GM12878 (cell line): ENCODE results near the gene TRAF2. TPM values are rescaled to one million over a fixed set of nuclear protein-coding genes. Genes with fewer than 3 reads are reported as not detected.

ENCODE experiments used
- EP300 ChIP-seq, 2 experiments: fragments of 150-350 bp in 1 of 2; IDR thresholded peaks; 2 replicates each; pipeline ENCODE4 v1.6.1; 2011 to 2012; ENCODE audit warnings: low read depth in 2 of 2, low read length in 2 of 2, borderline replicate concordance in 1 of 2, improper control_type of control experiment in 1 of 2, inconsistent platforms in 1 of 2; ENCODE audit not compliant: control insufficient read depth in 1 of 2
- HDGF ChIP-seq: fragments of 450-650 bp; IDR thresholded peaks from 2 replicates; pipeline ENCODE4 v1.6.1; 2016; ENCODE audit warnings: antibody characterized with exemption
- MYB ChIP-seq: fragments of 150-350 bp; IDR thresholded peaks from 2 replicates; pipeline ENCODE4 v1.6.1; 2014; ENCODE audit warnings: mild to moderate bottlenecking, low read depth, low read length, borderline replicate concordance
- NBN ChIP-seq: fragments of 450-650 bp; IDR thresholded peaks from 2 replicates; pipeline ENCODE4 v1.6.1; 2016
- NFXL1 ChIP-seq: fragments of 450-650 bp; IDR thresholded peaks from 2 replicates; pipeline ENCODE4 v1.6.1; 2017; ENCODE audit warnings: antibody characterized with exemption, mild to moderate bottlenecking, borderline replicate concordance
- NR2C2 ChIP-seq: IDR thresholded peaks from 2 replicates; pipeline ENCODE4 v1.6.1; 2011; ENCODE audit warnings: borderline replicate concordance, low read depth; ENCODE audit not compliant: control insufficient read depth, insufficient read length
- POLR2AphosphoS2 ChIP-seq: IDR thresholded peaks from 2 replicates; pipeline ENCODE4 v1.6.1; 2011; ENCODE audit warnings: low read depth, mild to moderate bottlenecking, low read length, improper control_type of control experiment, moderate library complexity
- TBL1XR1 ChIP-seq: IDR thresholded peaks from 2 replicates; pipeline ENCODE4 v1.6.1; 2012; ENCODE audit warnings: low read depth, low read length, improper control_type of control experiment
- TCF7 ChIP-seq: IDR thresholded peaks from 2 replicates; pipeline ENCODE4 v1.6.1; 2014; ENCODE audit warnings: antibody characterized with exemption, borderline replicate concordance
- ZZZ3 ChIP-seq: IDR thresholded peaks from 2 replicates; pipeline ENCODE4 v1.6.1; 2011; ENCODE audit warnings: low read depth; ENCODE audit not compliant: control insufficient read depth, insufficient read length
- polyA plus RNA-seq, 11 experiments: library from polyadenylated mRNA; depleted of rRNA in 4 of 11; unstranded in 6 of 11; stranded (reverse) in 5 of 11; fragments of >200 nt; fragmentation: Nextera tagmentation in 4 of 11; fragmentation: Illumina TruSeq in 1 of 11; extraction: Ambion mirVana in 4 of 11; extraction: Trizol in 1 of 11; gene quantifications; 1 replicate in 1 of 11; 2 replicates in 10 of 11; pipeline versions ENCODE4 v1.2.1 to v1.2.3, GENCODE V29; 2011 to 2016; ENCODE audit warnings: inconsistent platforms in 2 of 11, missing spikeins in 2 of 11, low read depth in 1 of 11
- total RNA-seq, 4 experiments: library from RNA; depleted of rRNA in 3 of 4; stranded (reverse); fragments of >200 nt in 3 of 4; fragmentation: Illumina TruSeq in 1 of 4; extraction: Trizol in 1 of 4; gene quantifications; 2 replicates each; pipeline versions ENCODE4 v1.2.1 to v1.2.3, GENCODE V29; 2013 to 2021
- TF ChIP-seq, protein P1 (sequence below): fragments of 450-650 bp; IDR thresholded peaks from 2 replicates; pipeline ENCODE4 v1.6.1; 2017; ENCODE audit warnings: mild to moderate bottlenecking, moderate library complexity
- TF ChIP-seq, protein P2 (sequence below): fragments of 450-650 bp; IDR thresholded peaks from 2 replicates; pipeline ENCODE4 v1.6.1; 2017; ENCODE audit warnings: mild to moderate bottlenecking, moderate library complexity
- TF ChIP-seq, protein P3 (sequence below): IDR thresholded peaks from 2 replicates; pipeline ENCODE4 v1.6.1; 2011; ENCODE audit warnings: low read depth, low read length, improper control_type of control experiment, borderline replicate concordance

TRAF2 gene
- total and polyA plus RNA-seq, 10 of the 15 experiments (the other 5 are each of a cell fraction or from before 2014, with no cell fraction given), result 0.34 to 39.5 (median 18.7) TPM

DNA sequence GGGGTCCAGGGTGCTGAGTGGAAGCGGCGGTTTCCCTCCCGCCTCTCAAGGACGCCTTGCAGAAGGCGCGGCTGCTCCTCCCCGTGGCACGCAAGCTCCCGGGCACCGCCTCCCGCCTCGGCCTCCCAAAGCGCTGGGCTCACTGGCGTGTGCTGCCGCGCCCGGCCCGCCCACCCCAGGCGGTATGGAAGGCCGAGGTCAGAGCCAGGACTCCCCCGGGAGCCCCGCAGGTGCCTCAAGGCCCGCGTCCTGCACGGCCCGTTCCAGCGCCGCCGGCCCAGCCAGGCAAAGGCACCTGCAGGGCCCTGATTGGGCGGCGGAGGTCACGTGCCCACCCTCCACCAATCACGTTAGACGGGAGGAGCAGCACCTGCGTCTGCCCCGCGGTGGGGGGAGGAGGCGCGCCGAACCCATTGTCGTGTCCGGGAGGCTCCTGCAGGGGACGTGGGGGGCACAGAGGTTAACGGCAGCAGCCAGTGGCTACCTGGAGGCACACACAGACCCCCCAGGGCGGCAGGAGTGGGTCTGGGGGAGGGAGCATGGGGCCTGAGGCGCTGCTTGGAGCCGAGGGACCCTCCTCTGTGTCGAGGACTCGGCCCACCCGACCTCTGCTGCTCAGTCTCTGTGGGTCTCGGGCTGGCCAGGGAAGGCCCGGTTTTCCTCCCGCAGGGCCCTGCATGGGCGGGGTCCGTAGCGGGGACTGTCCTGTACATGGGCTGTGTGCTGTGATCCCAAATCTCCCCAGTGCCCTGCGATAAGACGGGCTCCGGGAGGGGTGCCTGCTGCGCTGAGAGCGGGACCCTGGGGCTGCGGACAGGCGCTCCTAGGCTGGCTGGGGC lies 63.7 kb downstream of the TRAF2 start (continued):
- TF ChIP-seq NBN, result peak; percentile 32; the same call in 1 of the 2 replicates
- peak; percentile 78 for TF ChIP-seq HDGF
- no peak for TF ChIP-seq NR2C2
- TF ChIP-seq EP300 (IDR thresholded peaks at IDR 0.05; ENCODE audit: borderline replicate concordance in 1 of 2, control insufficient read depth in 1 of 2, low read depth in 2 of 2, low read length in 2 of 2), result no peak
- TF ChIP-seq, protein P1, sequence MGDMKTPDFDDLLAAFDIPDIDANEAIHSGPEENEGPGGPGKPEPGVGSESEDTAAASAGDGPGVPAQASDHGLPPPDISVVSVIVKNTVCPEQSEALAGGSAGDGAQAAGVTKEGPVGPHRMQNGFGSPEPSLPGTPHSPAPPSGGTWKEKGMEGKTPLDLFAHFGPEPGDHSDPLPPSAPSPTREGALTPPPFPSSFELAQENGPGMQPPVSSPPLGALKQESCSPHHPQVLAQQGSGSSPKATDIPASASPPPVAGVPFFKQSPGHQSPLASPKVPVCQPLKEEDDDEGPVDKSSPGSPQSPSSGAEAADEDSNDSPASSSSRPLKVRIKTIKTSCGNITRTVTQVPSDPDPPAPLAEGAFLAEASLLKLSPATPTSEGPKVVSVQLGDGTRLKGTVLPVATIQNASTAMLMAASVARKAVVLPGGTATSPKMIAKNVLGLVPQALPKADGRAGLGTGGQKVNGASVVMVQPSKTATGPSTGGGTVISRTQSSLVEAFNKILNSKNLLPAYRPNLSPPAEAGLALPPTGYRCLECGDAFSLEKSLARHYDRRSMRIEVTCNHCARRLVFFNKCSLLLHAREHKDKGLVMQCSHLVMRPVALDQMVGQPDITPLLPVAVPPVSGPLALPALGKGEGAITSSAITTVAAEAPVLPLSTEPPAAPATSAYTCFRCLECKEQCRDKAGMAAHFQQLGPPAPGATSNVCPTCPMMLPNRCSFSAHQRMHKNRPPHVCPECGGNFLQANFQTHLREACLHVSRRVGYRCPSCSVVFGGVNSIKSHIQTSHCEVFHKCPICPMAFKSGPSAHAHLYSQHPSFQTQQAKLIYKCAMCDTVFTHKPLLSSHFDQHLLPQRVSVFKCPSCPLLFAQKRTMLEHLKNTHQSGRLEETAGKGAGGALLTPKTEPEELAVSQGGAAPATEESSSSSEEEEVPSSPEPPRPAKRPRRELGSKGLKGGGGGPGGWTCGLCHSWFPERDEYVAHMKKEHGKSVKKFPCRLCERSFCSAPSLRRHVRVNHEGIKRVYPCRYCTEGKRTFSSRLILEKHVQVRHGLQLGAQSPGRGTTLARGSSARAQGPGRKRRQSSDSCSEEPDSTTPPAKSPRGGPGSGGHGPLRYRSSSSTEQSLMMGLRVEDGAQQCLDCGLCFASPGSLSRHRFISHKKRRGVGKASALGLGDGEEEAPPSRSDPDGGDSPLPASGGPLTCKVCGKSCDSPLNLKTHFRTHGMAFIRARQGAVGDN, result peak; percentile 55
- TF ChIP-seq, protein P2, sequence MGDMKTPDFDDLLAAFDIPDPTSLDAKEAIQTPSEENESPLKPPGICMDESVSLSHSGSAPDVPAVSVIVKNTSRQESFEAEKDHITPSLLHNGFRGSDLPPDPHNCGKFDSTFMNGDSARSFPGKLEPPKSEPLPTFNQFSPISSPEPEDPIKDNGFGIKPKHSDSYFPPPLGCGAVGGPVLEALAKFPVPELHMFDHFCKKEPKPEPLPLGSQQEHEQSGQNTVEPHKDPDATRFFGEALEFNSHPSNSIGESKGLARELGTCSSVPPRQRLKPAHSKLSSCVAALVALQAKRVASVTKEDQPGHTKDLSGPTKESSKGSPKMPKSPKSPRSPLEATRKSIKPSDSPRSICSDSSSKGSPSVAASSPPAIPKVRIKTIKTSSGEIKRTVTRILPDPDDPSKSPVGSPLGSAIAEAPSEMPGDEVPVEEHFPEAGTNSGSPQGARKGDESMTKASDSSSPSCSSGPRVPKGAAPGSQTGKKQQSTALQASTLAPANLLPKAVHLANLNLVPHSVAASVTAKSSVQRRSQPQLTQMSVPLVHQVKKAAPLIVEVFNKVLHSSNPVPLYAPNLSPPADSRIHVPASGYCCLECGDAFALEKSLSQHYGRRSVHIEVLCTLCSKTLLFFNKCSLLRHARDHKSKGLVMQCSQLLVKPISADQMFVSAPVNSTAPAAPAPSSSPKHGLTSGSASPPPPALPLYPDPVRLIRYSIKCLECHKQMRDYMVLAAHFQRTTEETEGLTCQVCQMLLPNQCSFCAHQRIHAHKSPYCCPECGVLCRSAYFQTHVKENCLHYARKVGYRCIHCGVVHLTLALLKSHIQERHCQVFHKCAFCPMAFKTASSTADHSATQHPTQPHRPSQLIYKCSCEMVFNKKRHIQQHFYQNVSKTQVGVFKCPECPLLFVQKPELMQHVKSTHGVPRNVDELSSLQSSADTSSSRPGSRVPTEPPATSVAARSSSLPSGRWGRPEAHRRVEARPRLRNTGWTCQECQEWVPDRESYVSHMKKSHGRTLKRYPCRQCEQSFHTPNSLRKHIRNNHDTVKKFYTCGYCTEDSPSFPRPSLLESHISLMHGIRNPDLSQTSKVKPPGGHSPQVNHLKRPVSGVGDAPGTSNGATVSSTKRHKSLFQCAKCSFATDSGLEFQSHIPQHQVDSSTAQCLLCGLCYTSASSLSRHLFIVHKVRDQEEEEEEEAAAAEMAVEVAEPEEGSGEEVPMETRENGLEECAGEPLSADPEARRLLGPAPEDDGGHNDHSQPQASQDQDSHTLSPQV, result no peak
- TF ChIP-seq POLR2AphosphoS2, result 0 out of 2 replicates have a peak, but pooled peaks have one; percentile 55
- TF ChIP-seq TCF7, result no peak
- TF ChIP-seq, protein P3, sequence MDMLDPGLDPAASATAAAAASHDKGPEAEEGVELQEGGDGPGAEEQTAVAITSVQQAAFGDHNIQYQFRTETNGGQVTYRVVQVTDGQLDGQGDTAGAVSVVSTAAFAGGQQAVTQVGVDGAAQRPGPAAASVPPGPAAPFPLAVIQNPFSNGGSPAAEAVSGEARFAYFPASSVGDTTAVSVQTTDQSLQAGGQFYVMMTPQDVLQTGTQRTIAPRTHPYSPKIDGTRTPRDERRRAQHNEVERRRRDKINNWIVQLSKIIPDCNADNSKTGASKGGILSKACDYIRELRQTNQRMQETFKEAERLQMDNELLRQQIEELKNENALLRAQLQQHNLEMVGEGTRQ, result peak; percentile 94
- TF ChIP-seq MYB, result no peak
- TF ChIP-seq NFXL1, result no peak
- no peak for TF ChIP-seq ZZZ3
- no peak for TF ChIP-seq TBL1XR1
- TF ChIP-seq, all 136 proteins: peak for 32
